HG03469 (cell line): ENCODE results near the gene CABLES2.

Experiments used
- ATAC-seq: cut with Tn5 transposase; IDR thresholded peaks from one replicate; pipeline ENCODE4 v1.9.1; 2021; ENCODE audit warnings: mild to moderate bottlenecking, moderate library complexity, moderate number of reproducible peaks; ENCODE audit not compliant: unreplicated experiment

Gene CABLES2

GRCh38 chr20:62391165-62392076 is 15.7 kb downstream of the CABLES2 start:
- ATAC-seq = no peak

GRCh38 chr20:62390317-62391164 is 16.5 kb downstream of the CABLES2 start:
- ATAC-seq = no peak

GRCh38 chr20:62389601-62390087 is 17.4 kb downstream of the CABLES2 start:
- no peak for ATAC-seq

GRCh38 chr20:62388839-62389600 is 18.1 kb downstream of the CABLES2 start:
- no peak for ATAC-seq

GRCh38 chr20:62387933-62388635 is 19.0 kb downstream of the CABLES2 start:
- no peak for ATAC-seq

- ATAC-seq = no peak
Measured at GRCh38 chr20:62387219-62387913, 19.7 kb downstream of the CABLES2 start.

GRCh38 chr20:62386383-62387218 is 20.5 kb downstream of the CABLES2 start, which contains the start of gene RPS21:
Gene RPS21, plus strand, starts transcription at chr20:62387103. Its CDS starts 236 bp downstream, at chr20:62387339.
- peak; percentile 56 for ATAC-seq

GRCh38 chr20:62382306-62383198 is 24.5 kb downstream of the CABLES2 start:
- peak; percentile 63 for ATAC-seq

GRCh38 chr20:62381842-62382241 is 25.2 kb downstream of the CABLES2 start:
- no peak for ATAC-seq

- ATAC-seq = no peak
Measured at GRCh38 chr20:62381202-62381797, 25.8 kb downstream of the CABLES2 start.

- no peak for ATAC-seq
Measured at GRCh38 chr20:62378215-62378614, 28.9 kb downstream of the CABLES2 start.

GRCh38 chr20:62377615-62378178 is 29.4 kb downstream of the CABLES2 start:
- ATAC-seq = no peak

- ATAC-seq = no peak
Measured at GRCh38 chr20:62377064-62377461, 30.0 kb downstream of the CABLES2 start.

- ATAC-seq = no peak
Measured at GRCh38 chr20:62376112-62377063, 30.7 kb downstream of the CABLES2 start.

GRCh38 chr20:62374331-62375152 is 32.5 kb downstream of the CABLES2 start:
- no peak for ATAC-seq
